ENCODE results near the gene PIGW.
A peak's percentile ranks its signal among the peaks of the same experiment; 100 is the strongest.

The PIGW gene, protein sequence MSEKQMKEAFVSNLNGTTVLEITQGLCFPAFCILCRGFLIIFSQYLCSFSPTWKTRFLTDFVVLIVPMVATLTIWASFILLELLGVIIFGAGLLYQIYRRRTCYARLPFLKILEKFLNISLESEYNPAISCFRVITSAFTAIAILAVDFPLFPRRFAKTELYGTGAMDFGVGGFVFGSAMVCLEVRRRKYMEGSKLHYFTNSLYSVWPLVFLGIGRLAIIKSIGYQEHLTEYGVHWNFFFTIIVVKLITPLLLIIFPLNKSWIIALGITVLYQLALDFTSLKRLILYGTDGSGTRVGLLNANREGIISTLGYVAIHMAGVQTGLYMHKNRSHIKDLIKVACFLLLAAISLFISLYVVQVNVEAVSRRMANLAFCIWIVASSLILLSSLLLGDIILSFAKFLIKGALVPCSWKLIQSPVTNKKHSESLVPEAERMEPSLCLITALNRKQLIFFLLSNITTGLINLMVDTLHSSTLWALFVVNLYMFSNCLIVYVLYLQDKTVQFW

DNA sequence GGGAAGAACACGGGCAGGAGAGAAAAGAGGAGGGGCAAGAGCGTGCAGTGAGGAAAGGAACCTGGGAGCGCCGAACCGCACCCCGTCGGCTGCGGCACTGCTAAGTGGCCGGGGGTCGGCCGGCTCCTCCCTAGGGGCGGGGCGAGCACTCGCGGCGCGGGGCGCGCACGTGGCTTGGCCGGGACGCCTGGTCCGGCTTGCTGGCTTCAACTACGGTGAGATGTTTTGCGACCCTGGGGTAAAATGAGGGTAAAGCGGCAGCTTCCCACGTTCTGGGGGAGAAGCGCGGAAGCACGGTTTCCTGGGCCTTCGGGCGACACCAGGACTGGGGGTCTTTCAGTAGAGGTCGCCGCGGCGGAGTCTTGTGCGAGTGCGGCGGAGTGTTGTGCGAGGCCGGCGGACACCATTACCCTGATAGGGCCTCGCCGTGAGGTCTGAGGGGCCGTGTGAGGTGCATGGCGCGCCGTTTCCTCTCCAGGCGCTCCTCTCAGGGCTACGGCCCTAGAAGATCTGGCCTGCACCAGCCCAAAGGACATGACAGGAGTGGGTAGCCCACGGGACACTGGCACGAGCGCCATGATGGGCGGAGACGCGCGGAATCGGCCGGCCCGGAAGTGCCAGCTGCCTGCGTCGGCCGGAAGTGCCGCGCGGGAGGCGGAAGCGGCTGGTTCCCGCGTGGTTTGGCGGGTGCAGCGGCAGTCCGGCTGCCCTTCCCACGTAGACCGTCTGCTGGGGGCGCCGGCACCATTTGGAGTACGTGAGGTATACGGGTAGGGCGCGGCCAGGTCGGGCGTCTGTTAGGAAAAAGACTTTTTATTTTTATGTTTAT, at the start of gene PIGW, which contains the start of gene MYO19:
Gene PIGW (plus strand): TSS at position 148 of the 829 bp plus-strand sequence. CDS start 2,115 bp downstream, outside the sequence.
Gene MYO19 (minus strand): TSS at position 29 of the 829 bp plus-strand sequence. CDS start 2,330 bp downstream, outside the sequence.
- TF ChIP-seq, protein P1, sequence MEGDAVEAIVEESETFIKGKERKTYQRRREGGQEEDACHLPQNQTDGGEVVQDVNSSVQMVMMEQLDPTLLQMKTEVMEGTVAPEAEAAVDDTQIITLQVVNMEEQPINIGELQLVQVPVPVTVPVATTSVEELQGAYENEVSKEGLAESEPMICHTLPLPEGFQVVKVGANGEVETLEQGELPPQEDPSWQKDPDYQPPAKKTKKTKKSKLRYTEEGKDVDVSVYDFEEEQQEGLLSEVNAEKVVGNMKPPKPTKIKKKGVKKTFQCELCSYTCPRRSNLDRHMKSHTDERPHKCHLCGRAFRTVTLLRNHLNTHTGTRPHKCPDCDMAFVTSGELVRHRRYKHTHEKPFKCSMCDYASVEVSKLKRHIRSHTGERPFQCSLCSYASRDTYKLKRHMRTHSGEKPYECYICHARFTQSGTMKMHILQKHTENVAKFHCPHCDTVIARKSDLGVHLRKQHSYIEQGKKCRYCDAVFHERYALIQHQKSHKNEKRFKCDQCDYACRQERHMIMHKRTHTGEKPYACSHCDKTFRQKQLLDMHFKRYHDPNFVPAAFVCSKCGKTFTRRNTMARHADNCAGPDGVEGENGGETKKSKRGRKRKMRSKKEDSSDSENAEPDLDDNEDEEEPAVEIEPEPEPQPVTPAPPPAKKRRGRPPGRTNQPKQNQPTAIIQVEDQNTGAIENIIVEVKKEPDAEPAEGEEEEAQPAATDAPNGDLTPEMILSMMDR (conservative IDR thresholded peaks at IDR 0.05; ENCODE audit: low read depth, low read length) = no peak
- Histone ChIP-seq H3K27me3 (ENCODE audit: insufficient read depth, low read depth) (no peaks in the 10 kb centered on the region), H3K79me2 (ENCODE audit: insufficient read depth, low read depth) (peaks cover 25% of the 10 kb centered on the region), H3K4me2 (peak within 1 kb of the TSS; percentile 70), H3K36me3 (ENCODE audit: insufficient read depth) (0 out of 2 replicates have a peak, but pooled peaks cover 5% of the 10 kb centered on the region), H3K4me3 (IDR thresholded peaks at IDR 0.05; ENCODE audit: insufficient read depth, low read depth, low read length) (no peak within 1 kb of the TSS), H4K20me1 (ENCODE audit: insufficient read depth) (no peaks in the 10 kb centered on the region), H3K9ac (peak within 1 kb of the TSS; percentile 98), H3K27ac (peak within 1 kb of the TSS; percentile 97), H2AFZ (ENCODE audit: low read depth) (peak within 1 kb of the TSS; percentile 78), H3K4me1 (ENCODE audit: low read depth, poor library complexity, severe bottlenecking) (peaks cover 16% of the 10 kb centered on the region)

DNA sequence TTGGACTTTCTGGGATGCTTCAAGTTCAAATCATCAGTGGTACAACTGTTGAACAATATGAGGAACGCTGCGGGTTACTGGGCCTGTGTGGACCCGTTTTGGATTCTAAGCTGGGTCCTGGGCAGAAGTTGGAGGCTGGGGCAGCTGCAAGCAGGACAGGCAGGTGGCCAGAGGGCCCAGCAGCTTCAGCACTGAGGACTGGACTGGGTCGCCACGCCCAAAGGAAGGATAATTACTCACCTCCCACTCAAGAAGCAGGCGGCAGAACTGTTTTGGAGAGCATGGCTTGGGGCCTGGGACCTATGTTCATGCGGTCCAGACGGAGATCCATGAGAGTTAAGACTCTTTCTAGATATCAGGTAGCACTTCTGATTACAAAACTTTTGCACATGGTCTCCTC, 49.8 kb upstream of the PIGW start:
- Histone ChIP-seq H3K4me1 (ENCODE audit: low read depth, poor library complexity, severe bottlenecking) (peaks cover 9% of the 10 kb centered on the region), H4K20me1 (ENCODE audit: insufficient read depth) (no peaks in the 10 kb centered on the region), H3K36me3 (ENCODE audit: insufficient read depth) (no peaks in the 10 kb centered on the region), H3K27me3 (ENCODE audit: insufficient read depth, low read depth) (no peaks in the 10 kb centered on the region), H3K4me3 (IDR thresholded peaks at IDR 0.05; ENCODE audit: insufficient read depth, low read depth, low read length) (no peak overlapping the region), H3K79me2 (ENCODE audit: insufficient read depth, low read depth) (peaks cover 29% of the 10 kb centered on the region), H3K4me2 (no peak overlapping the region), H3K27ac (no peak overlapping the region), H2AFZ (ENCODE audit: low read depth) (peak overlapping the region; percentile 88; the same call in 1 of the 2 replicates), H3K9ac (no peak overlapping the region)
- TF ChIP-seq, protein P1 (conservative IDR thresholded peaks at IDR 0.05; ENCODE audit: low read depth, low read length) = no peak

DNA sequence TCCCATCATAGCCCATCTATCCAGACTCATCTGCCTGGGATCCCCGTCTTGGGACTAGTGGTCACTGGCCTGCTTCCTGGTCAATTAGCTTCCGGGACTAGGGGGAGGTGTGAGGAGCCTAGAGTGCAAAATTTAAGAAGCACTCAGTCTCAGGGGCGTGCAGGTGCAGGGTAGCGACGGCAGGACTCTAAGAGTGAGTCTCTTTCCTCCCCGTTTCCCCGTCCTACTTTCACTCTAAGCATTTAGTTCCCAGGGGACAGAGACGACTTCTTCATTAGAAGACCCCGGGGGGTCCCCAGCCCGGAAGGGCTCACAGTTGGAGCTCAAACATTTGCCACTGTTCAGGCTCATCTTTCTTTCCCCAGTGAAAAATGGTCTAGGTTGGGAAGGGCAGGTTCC, 49.0 kb upstream of the PIGW start:
- Histone ChIP-seq H3K36me3 (ENCODE audit: insufficient read depth) (no peaks in the 10 kb centered on the region), H3K4me1 (ENCODE audit: low read depth, poor library complexity, severe bottlenecking) (peaks cover 9% of the 10 kb centered on the region), H3K27ac (peak overlapping the region; percentile 5; the same call in 1 of the 2 replicates), H3K9ac (peak overlapping the region; percentile 51; the same call in 1 of the 2 replicates), H3K4me3 (IDR thresholded peaks at IDR 0.05; ENCODE audit: insufficient read depth, low read depth, low read length) (peak overlapping the region; percentile 38), H3K27me3 (ENCODE audit: insufficient read depth, low read depth) (no peaks in the 10 kb centered on the region), H4K20me1 (ENCODE audit: insufficient read depth) (no peaks in the 10 kb centered on the region), H3K4me2 (peak overlapping the region; percentile 37), H3K79me2 (ENCODE audit: insufficient read depth, low read depth) (peaks cover 37% of the 10 kb centered on the region), H2AFZ (ENCODE audit: low read depth) (peak overlapping the region; percentile 88)
- TF ChIP-seq, protein P1 (conservative IDR thresholded peaks at IDR 0.05; ENCODE audit: low read depth, low read length) = no peak

All from KMS-11 (cell line).